Peyer's patch (tissue), 4 donors: Measurements from ENCODE around the gene SPINK14. TPM values are rescaled to one million over a fixed set of nuclear protein-coding genes. Genes with fewer than 3 reads are reported as not detected.

Source experiments
- small RNA-seq, 2 donors: library from RNA; depleted of rRNA; stranded (forward); fragments of <200 nt; gene quantifications; one replicate each; pipeline ENCODE3, GENCODE V24; 2016
- total RNA-seq, 4 donors: library from RNA; depleted of rRNA; stranded (reverse); fragments of >200 nt; gene quantifications; one replicate each; pipeline ENCODE4 v1.1.0, GENCODE V29; 2016

SPINK14 gene
- total RNA-seq, 4 donors from 2014 or later, result not detected

Small RNA genes lying within 50 kb of the gene (small RNA-seq; reads per million reads assigned to genes)
- gene HMGN1P16, result 0 reads per million in 2 donors

Other genes starting within 250 kb of the SPINK14 start
- gene SPINK5, start 104.6 kb upstream of the SPINK14 start, total RNA-seq, result under 1 TPM in 1 of 4 donors, not detected in 3; 0.94 TPM
- gene SPINK6, start 34.5 kb downstream of the SPINK14 start, total RNA-seq, result not detected
- gene MARCOL, start 70.0 kb downstream of the SPINK14 start, total RNA-seq, result not detected
- not detected for gene SPINK13, start 100.2 kb downstream of the SPINK14 start, total RNA-seq
- gene SPINK7, start 143.9 kb downstream of the SPINK14 start, total RNA-seq, result not detected
- not detected for gene SPINK9, start 167.0 kb downstream of the SPINK14 start, total RNA-seq
- gene FBXO38, start 215.4 kb downstream of the SPINK14 start, total RNA-seq, result 10 to 100 TPM; 52.2 to 91.6 (median 64.5) TPM